HG03064 (cell line): ENCODE data around the gene TWSG1.
"Not testable (repeated sequence)": the region's sequence is repeated elsewhere in the genome, so short reads cannot be mapped to it uniquely, and the experiment has no call there.

Experiments
- ATAC-seq: cut with Tn5 transposase; IDR thresholded peaks from one replicate; pipeline ENCODE4 v1.9.1; 2021; ENCODE audit warnings: low read depth; ENCODE audit not compliant: unreplicated experiment

TWSG1 gene

GRCh38 chr18:9334973-9335696 lies 562 bp downstream of the TWSG1 start:
- peak; percentile 33 for ATAC-seq

GRCh38 chr18:9335697-9336045 lies 1.1 kb downstream of the TWSG1 start:
- ATAC-seq = no peak

- no peak for ATAC-seq
Observed at GRCh38 chr18:9336827-9337226, 2.3 kb downstream of the TWSG1 start.

GRCh38 chr18:9337873-9338272 lies 3.3 kb downstream of the TWSG1 start:
- no peak for ATAC-seq

GRCh38 chr18:9340472-9340871 lies 5.9 kb downstream of the TWSG1 start:
- no peak for ATAC-seq

GRCh38 chr18:9343577-9343976 lies 9.0 kb downstream of the TWSG1 start:
- ATAC-seq = no peak

- ATAC-seq = no peak
Observed at GRCh38 chr18:9346775-9347174, 12.2 kb downstream of the TWSG1 start.

- no peak for ATAC-seq
Observed at GRCh38 chr18:9348079-9348671, 13.6 kb downstream of the TWSG1 start.

- ATAC-seq = no peak
Observed at GRCh38 chr18:9348766-9349165, 14.2 kb downstream of the TWSG1 start.

GRCh38 chr18:9353596-9353995 lies 19.0 kb downstream of the TWSG1 start:
- peak; percentile 86 for ATAC-seq

- peak; percentile 26 for ATAC-seq
Observed at GRCh38 chr18:9354256-9354655, 19.7 kb downstream of the TWSG1 start.

- ATAC-seq = no peak
Observed at GRCh38 chr18:9356976-9357375, 22.4 kb downstream of the TWSG1 start.

GRCh38 chr18:9359796-9360195 lies 25.2 kb downstream of the TWSG1 start:
- ATAC-seq = no peak

- ATAC-seq = no peak
Observed at GRCh38 chr18:9361191-9361590, 26.6 kb downstream of the TWSG1 start.

GRCh38 chr18:9362869-9363268 lies 28.3 kb downstream of the TWSG1 start:
- no peak for ATAC-seq

- no peak for ATAC-seq
Observed at GRCh38 chr18:9364242-9364641, 29.7 kb downstream of the TWSG1 start.

- ATAC-seq = no peak
Observed at GRCh38 chr18:9365406-9365805, 30.8 kb downstream of the TWSG1 start.

- ATAC-seq = no peak
Observed at GRCh38 chr18:9366126-9366714, 31.6 kb downstream of the TWSG1 start.

GRCh38 chr18:9373254-9373653 lies 38.7 kb downstream of the TWSG1 start:
- not testable (repeated sequence) for ATAC-seq

GRCh38 chr18:9379118-9379517 lies 44.5 kb downstream of the TWSG1 start:
- no peak for ATAC-seq

GRCh38 chr18:9380101-9380500 lies 45.5 kb downstream of the TWSG1 start:
- ATAC-seq = no peak
